Fibroblast of lung (primary cell): ENCODE measurements around the gene NAXE. TPM values are rescaled to one million over a fixed set of nuclear protein-coding genes. Genes with fewer than 3 reads are reported as not detected.

Source experiments
- DNase-seq, 2 donors: peaks; one replicate each; pipeline versions ENCODE4 v3.0.0 to v3.0.0-alpha.2; 2010; ENCODE audit warnings: low read depth in 2 of 2
- H2AFZ ChIP-seq: 2 replicates; pipeline ENCODE4 v1.5.1; 2012; ENCODE audit warnings: low read length, control low read depth, inconsistent platforms
- H3K27ac ChIP-seq: 2 replicates; pipeline ENCODE4 v1.5.1; 2011; ENCODE audit warnings: low read length, control low read depth; ENCODE audit not compliant: insufficient read depth
- H3K27me3 ChIP-seq: 2 replicates; pipeline ENCODE4 v1.5.1; 2011; ENCODE audit warnings: mild to moderate bottlenecking, low read length; ENCODE audit not compliant: control insufficient read depth, insufficient read depth
- H3K36me3 ChIP-seq: 2 replicates; pipeline ENCODE4 v1.5.1; 2011; ENCODE audit warnings: low read length; ENCODE audit not compliant: control insufficient read depth, insufficient read depth
- H3K4me1 ChIP-seq: 2 replicates; pipeline ENCODE4 v1.5.1; 2011; ENCODE audit warnings: low read length; ENCODE audit not compliant: control insufficient read depth, insufficient read depth; ENCODE audit errors: extremely low read depth
- H3K4me2 ChIP-seq: 2 replicates; pipeline ENCODE4 v1.5.1; 2011; ENCODE audit warnings: low read length, control low read depth; ENCODE audit not compliant: insufficient read depth; ENCODE audit errors: extremely low read depth
- H3K4me3 ChIP-seq, 4 experiments: fragments of 200-600 bp in 1 of 4; sonication (generic) in 1 of 4; replicated peaks in 1 of 4; 2 replicates each; pipeline ENCODE4 v1.5.1; 2011 to 2016; ENCODE audit warnings: low read length in 4 of 4, low read depth in 3 of 4, mild to moderate bottlenecking in 3 of 4, control low read depth in 2 of 4, inconsistent platforms in 1 of 4, mixed read lengths in 1 of 4; ENCODE audit not compliant: insufficient read depth in 1 of 4; ENCODE audit errors: control extremely low read depth in 1 of 4
- H3K79me2 ChIP-seq: 2 replicates; pipeline ENCODE4 v1.5.1; 2012; ENCODE audit warnings: mild to moderate bottlenecking, low read length, inconsistent platforms; ENCODE audit not compliant: control insufficient read depth, insufficient read depth
- H3K9ac ChIP-seq: 2 replicates; pipeline ENCODE4 v1.5.1; 2011; ENCODE audit warnings: mild to moderate bottlenecking, low read length, control low read depth; ENCODE audit not compliant: insufficient read depth
- H3K9me3 ChIP-seq: 2 replicates; pipeline ENCODE4 v1.5.1; 2012; ENCODE audit warnings: low read depth, low read length; ENCODE audit not compliant: control insufficient read depth, insufficient read depth
- H4K20me1 ChIP-seq: 2 replicates; pipeline ENCODE4 v1.5.1; 2011; ENCODE audit warnings: low read length; ENCODE audit not compliant: control insufficient read depth, insufficient read depth; ENCODE audit errors: extremely low read depth
- EZH2 ChIP-seq: IDR thresholded peaks from 2 replicates; pipeline ENCODE4 v1.5.1; 2012; ENCODE audit warnings: low read length, control low read depth, mild to moderate bottlenecking; ENCODE audit errors: missing control alignments
- polyA plus RNA-seq, 2 donors: library from polyadenylated mRNA; depleted of rRNA in 1 of 2; stranded (reverse) in 1 of 2; unstranded in 1 of 2; fragments of >200 nt; gene quantifications; 2 replicates each; pipeline ENCODE4 v1.2.1, GENCODE V29; 2011 to 2012; ENCODE audit warnings: missing spikeins in 1 of 2
- total RNA-seq: library from RNA; depleted of rRNA; stranded (reverse); fragments of >200 nt; gene quantifications from 2 replicates; pipeline ENCODE4 v1.2.1, GENCODE V29; 2014
- TF ChIP-seq, protein P1 (sequence below), 2 donors: IDR thresholded peaks in 1 of 2; conservative IDR thresholded peaks in 1 of 2; 1 replicate in 1 of 2; 2 replicates in 1 of 2; pipeline ENCODE4 v1.5.1; 2011 to 2012; ENCODE audit warnings: low read length in 2 of 2, control low read depth in 1 of 2, inconsistent platforms in 1 of 2, low read depth in 1 of 2, mild to moderate bottlenecking in 1 of 2

The NAXE gene
- total and polyA plus RNA-seq, 2 donors (not counting 1 experiment from before 2014, with no cell fraction given) = 41.6 to 64.4 TPM

- Histone ChIP-seq H3K4me3 (no peak overlapping the region), H4K20me1 (no peaks in the 10 kb centered on the region), H3K9ac (no peak overlapping the region), H3K4me1 (no peaks in the 10 kb centered on the region), H3K79me2 (no peaks in the 10 kb centered on the region), H3K27ac (no peak overlapping the region), H3K27me3 (peaks cover 91% of the 10 kb centered on the region), H3K4me2 (no peak overlapping the region), H3K9me3 (no peaks in the 10 kb centered on the region), H3K36me3 (no peaks in the 10 kb centered on the region), H2AFZ (no peak overlapping the region)
- TF ChIP-seq, protein P1, sequence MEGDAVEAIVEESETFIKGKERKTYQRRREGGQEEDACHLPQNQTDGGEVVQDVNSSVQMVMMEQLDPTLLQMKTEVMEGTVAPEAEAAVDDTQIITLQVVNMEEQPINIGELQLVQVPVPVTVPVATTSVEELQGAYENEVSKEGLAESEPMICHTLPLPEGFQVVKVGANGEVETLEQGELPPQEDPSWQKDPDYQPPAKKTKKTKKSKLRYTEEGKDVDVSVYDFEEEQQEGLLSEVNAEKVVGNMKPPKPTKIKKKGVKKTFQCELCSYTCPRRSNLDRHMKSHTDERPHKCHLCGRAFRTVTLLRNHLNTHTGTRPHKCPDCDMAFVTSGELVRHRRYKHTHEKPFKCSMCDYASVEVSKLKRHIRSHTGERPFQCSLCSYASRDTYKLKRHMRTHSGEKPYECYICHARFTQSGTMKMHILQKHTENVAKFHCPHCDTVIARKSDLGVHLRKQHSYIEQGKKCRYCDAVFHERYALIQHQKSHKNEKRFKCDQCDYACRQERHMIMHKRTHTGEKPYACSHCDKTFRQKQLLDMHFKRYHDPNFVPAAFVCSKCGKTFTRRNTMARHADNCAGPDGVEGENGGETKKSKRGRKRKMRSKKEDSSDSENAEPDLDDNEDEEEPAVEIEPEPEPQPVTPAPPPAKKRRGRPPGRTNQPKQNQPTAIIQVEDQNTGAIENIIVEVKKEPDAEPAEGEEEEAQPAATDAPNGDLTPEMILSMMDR (conservative IDR thresholded peaks at IDR 0.05 in 1 of 2, IDR thresholded peaks at IDR 0.05 in 1 of 2; ENCODE audit: low read depth in 1 of 2, low read length in 2 of 2) = no peak
- TF ChIP-seq EZH2 = no peak
- no peak for DNase-seq
These were observed 51.6 kb downstream of the NAXE start for GRCh38 chr1:156643049-156643777.

GRCh38 chr1:156643778-156644092, 52.2 kb downstream of the NAXE start:
- no peak for TF ChIP-seq EZH2
- TF ChIP-seq, protein P1 (conservative IDR thresholded peaks at IDR 0.05 in 1 of 2, IDR thresholded peaks at IDR 0.05 in 1 of 2; ENCODE audit: low read depth in 1 of 2, low read length in 2 of 2) = no peak
- Histone ChIP-seq H3K4me3 (no peak overlapping the region), H3K9me3 (no peaks in the 10 kb centered on the region), H3K9ac (no peak overlapping the region), H3K36me3 (no peaks in the 10 kb centered on the region), H3K27ac (no peak overlapping the region), H4K20me1 (no peaks in the 10 kb centered on the region), H3K4me2 (no peak overlapping the region), H2AFZ (no peak overlapping the region), H3K4me1 (no peaks in the 10 kb centered on the region), H3K27me3 (peaks cover 92% of the 10 kb centered on the region), H3K79me2 (no peaks in the 10 kb centered on the region)
- no peak for DNase-seq

Other genes with a start within 250 kb of the NAXE start
- not detected in 2 replicates for gene RHBG, start 222.6 kb upstream of the NAXE start, total RNA-seq
- not detected in 2 replicates for gene RHBG, start 222.6 kb upstream of the NAXE start, polyA plus RNA-seq
- 4.6 and 9.9 TPM in 2 replicates for gene MEF2D, start 91.0 kb upstream of the NAXE start, total RNA-seq
- gene MEF2D, start 91.0 kb upstream of the NAXE start, polyA plus RNA-seq = 12.7 and 13.1 TPM in 2 replicates
- gene IQGAP3, start 19.2 kb upstream of the NAXE start, total RNA-seq = 1.3 and 16.0 TPM in 2 replicates
- 2.7 and 15.9 TPM in 2 replicates for gene IQGAP3, start 19.2 kb upstream of the NAXE start, polyA plus RNA-seq
- gene TTC24, start 12.1 kb upstream of the NAXE start, total RNA-seq = not detected in 2 replicates
- not detected in 2 replicates for gene TTC24, start 12.1 kb upstream of the NAXE start, polyA plus RNA-seq
- 11.3 and 12.2 TPM in 2 replicates for gene GPATCH4, start 9.7 kb downstream of the NAXE start, total RNA-seq
- gene GPATCH4, start 9.7 kb downstream of the NAXE start, polyA plus RNA-seq = 23.6 and 42.7 TPM in 2 replicates
- gene HAPLN2, start 27.6 kb downstream of the NAXE start, total RNA-seq = not detected in 2 replicates
- gene HAPLN2, start 27.6 kb downstream of the NAXE start, polyA plus RNA-seq = not detected in 2 replicates
- under 0.01 TPM in 1 of 2 replicates, not detected in the other for gene BCAN, start 50.3 kb downstream of the NAXE start, total RNA-seq
- gene BCAN, start 50.3 kb downstream of the NAXE start, polyA plus RNA-seq = 0.03 and 0.05 TPM in 2 replicates
- gene NES, start 85.6 kb downstream of the NAXE start, total RNA-seq = 44.2 and 87.4 TPM in 2 replicates
- 23.0 and 34.6 TPM in 2 replicates for gene NES, start 85.6 kb downstream of the NAXE start, polyA plus RNA-seq
- 33.4 and 70.4 TPM in 2 replicates for gene CRABP2, start 113.8 kb downstream of the NAXE start, total RNA-seq
- 48.9 and 184 TPM in 2 replicates for gene CRABP2, start 113.8 kb downstream of the NAXE start, polyA plus RNA-seq
- 12.6 and 17.3 TPM in 2 replicates for gene METTL25B, start 136.7 kb downstream of the NAXE start, total RNA-seq
- 5.5 and 6.4 TPM in 2 replicates for gene METTL25B, start 136.7 kb downstream of the NAXE start, polyA plus RNA-seq
- 5.4 and 5.8 TPM in 2 replicates for gene ISG20L2, start 137.0 kb downstream of the NAXE start, total RNA-seq
- 23.6 and 29.9 TPM in 2 replicates for gene ISG20L2, start 137.0 kb downstream of the NAXE start, polyA plus RNA-seq
- 39.8 and 58.8 TPM in 2 replicates for gene MRPL24, start 149.3 kb downstream of the NAXE start, total RNA-seq
- gene MRPL24, start 149.3 kb downstream of the NAXE start, polyA plus RNA-seq = 67.2 and 108 TPM in 2 replicates
- 108 and 138 TPM in 2 replicates for gene HDGF, start 159.9 kb downstream of the NAXE start, total RNA-seq
- gene HDGF, start 159.9 kb downstream of the NAXE start, polyA plus RNA-seq = 99.1 and 126 TPM in 2 replicates
- 10.5 and 13.2 TPM in 2 replicates for gene PRCC, start 175.8 kb downstream of the NAXE start, total RNA-seq
- gene PRCC, start 175.8 kb downstream of the NAXE start, polyA plus RNA-seq = 52.0 and 75.8 TPM in 2 replicates
- gene SH2D2A, start 225.1 kb downstream of the NAXE start, total RNA-seq = not detected in 2 replicates
- not detected in 2 replicates for gene SH2D2A, start 225.1 kb downstream of the NAXE start, polyA plus RNA-seq